GM06990 (cell line): ENCODE measurements around the gene PDLIM7.
A peak's percentile ranks its signal among the peaks of the same experiment; 100 is the strongest.

ENCODE experiments used
- DNase-seq: peaks from one replicate; pipeline ENCODE4 v3.0.0-alpha.2; 2011; ENCODE audit not compliant: insufficient read length; ENCODE audit errors: extremely low read depth
- H3K27me3 ChIP-seq: replicated peaks from 2 replicates; pipeline ENCODE4 v1.6.0; 2011; ENCODE audit warnings: low read length; ENCODE audit not compliant: control insufficient read depth, insufficient read depth
- H3K36me3 ChIP-seq: 2 replicates; pipeline ENCODE4 v1.5.1; 2011; ENCODE audit warnings: low read length; ENCODE audit not compliant: control insufficient read depth, insufficient read depth
- H3K4me3 ChIP-seq: replicated peaks from 2 replicates; pipeline ENCODE4 v1.5.1; 2011; ENCODE audit warnings: low read depth, mild to moderate bottlenecking, control low read depth, low read length
- TF ChIP-seq, protein P1 (sequence below): IDR thresholded peaks from 2 replicates; pipeline ENCODE4 v1.5.1; 2011; ENCODE audit warnings: low read length, control low read depth, mild to moderate bottlenecking, inconsistent platforms; ENCODE audit not compliant: insufficient read depth, poor library complexity, severe bottlenecking

Gene PDLIM7

DNA sequence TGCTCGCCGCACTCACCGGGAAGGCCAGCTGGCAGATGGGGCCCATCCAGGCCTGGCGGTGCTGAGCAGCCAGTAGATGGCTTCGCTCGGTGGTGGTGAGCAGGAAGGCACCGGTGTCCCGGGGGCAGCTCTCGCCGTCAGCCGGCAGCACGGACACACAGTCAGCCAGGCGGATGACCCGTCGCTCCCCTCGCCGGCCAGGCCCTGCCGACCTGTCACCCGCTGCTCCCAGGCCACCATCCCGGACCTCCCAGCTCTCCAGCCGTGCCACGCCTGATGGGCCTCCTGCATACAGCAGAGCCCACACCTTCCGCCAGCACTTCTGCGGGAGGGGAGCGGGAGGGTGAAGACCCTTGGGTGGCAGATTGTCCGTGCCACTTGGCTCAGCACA lies 10.8 kb upstream of the PDLIM7 start:
- Histone ChIP-seq H3K27me3 (no peaks in the 10 kb centered on the region), H3K4me3 (peak overlapping the region; percentile 81), H3K36me3 (peaks cover 29% of the 10 kb centered on the region)
- TF ChIP-seq, protein P1, sequence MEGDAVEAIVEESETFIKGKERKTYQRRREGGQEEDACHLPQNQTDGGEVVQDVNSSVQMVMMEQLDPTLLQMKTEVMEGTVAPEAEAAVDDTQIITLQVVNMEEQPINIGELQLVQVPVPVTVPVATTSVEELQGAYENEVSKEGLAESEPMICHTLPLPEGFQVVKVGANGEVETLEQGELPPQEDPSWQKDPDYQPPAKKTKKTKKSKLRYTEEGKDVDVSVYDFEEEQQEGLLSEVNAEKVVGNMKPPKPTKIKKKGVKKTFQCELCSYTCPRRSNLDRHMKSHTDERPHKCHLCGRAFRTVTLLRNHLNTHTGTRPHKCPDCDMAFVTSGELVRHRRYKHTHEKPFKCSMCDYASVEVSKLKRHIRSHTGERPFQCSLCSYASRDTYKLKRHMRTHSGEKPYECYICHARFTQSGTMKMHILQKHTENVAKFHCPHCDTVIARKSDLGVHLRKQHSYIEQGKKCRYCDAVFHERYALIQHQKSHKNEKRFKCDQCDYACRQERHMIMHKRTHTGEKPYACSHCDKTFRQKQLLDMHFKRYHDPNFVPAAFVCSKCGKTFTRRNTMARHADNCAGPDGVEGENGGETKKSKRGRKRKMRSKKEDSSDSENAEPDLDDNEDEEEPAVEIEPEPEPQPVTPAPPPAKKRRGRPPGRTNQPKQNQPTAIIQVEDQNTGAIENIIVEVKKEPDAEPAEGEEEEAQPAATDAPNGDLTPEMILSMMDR: no peak
- no peak for DNase-seq

DNA sequence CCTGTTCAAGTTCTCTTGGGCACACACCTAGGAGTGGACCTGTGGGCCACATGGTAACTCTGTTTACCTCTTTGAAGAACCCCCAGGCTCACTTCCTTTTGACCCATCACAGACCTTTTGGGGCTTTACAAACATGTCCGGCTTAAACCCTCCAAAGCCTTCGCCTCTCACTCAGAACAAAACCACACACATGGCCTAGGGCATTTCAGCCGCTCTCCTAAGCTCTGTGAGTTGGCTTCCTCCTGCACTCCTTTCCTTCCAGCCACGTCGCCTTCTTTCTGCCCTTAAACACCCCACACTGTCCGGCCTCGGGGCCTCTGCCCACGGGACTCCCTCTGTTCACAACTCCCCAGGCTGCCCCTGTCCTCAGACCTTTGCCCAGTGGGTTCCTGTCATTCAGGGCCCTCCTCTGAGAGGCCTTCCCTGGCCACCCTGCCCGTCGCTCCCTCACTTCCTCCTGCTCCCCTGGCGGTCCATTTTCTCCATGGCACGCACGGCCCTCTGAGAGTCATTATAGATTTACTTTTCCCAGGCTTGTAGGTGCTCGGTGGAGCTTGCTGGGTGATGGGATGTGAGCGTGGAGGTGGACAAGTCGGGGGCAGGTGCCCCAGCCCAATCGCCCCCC lies 10.3 kb upstream of the PDLIM7 start:
- Histone ChIP-seq H3K4me3 (peak overlapping the region; percentile 81), H3K36me3 (peaks cover 29% of the 10 kb centered on the region)
- TF ChIP-seq, protein P1: no peak

DNA sequence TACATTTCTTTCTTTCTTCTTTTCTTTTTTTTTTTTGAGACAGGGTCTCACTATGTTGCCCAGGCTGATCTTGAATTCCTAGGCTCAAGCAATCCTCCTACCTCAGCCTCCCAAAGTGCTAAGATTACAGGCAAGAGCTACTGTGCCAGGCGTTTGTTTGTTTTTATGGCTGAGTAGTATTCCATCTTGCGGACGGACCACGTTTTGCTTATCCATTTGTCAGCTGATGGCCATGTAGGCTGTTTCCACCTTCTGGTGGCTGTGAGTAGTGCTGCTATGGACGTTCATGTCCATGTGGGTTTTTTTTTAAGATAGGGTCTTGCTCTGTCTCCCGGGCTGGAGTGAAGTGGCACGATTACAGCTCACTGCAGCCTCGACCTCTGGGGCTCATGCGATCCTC lies 9.8 kb upstream of the PDLIM7 start:
- no peak for DNase-seq
- H3K27me3 ChIP-seq: no peaks in the 10 kb centered on the region
- H3K4me3 ChIP-seq: peak overlapping the region; percentile 81
- H3K36me3 ChIP-seq: peaks cover 25% of the 10 kb centered on the region
- TF ChIP-seq, protein P1: peak; percentile 22

More for the DNA sequence above, 10.3 kb upstream of the PDLIM7 start:
- DNase-seq: no peak
- no peaks in the 10 kb centered on the region for H3K27me3 ChIP-seq

DNA sequence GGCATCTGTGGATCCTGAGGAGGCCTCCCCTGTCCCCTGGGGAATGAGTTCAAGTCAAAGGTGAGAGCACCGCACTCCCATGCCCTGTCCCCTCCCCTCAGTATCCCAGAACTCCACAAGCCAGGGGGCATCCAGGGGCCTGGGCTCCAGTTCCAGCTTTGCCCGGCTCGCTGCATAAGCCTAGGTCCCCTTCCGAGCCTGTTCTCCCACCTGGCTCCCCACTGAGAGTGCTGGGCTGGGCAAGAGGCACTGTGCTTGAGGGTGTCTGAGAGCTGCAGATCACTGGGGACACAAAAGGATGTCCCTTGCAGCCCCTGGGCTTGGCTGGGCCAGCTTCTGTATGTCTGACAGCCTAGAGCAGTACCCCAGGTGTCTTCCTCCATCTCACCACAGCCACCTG lies 7.7 kb upstream of the PDLIM7 start:
- Histone ChIP-seq H3K27me3 (no peaks in the 10 kb centered on the region), H3K36me3 (peaks cover 18% of the 10 kb centered on the region), H3K4me3 (no peak overlapping the region)
- TF ChIP-seq, protein P1: no peak
- DNase-seq: no peak

DNA sequence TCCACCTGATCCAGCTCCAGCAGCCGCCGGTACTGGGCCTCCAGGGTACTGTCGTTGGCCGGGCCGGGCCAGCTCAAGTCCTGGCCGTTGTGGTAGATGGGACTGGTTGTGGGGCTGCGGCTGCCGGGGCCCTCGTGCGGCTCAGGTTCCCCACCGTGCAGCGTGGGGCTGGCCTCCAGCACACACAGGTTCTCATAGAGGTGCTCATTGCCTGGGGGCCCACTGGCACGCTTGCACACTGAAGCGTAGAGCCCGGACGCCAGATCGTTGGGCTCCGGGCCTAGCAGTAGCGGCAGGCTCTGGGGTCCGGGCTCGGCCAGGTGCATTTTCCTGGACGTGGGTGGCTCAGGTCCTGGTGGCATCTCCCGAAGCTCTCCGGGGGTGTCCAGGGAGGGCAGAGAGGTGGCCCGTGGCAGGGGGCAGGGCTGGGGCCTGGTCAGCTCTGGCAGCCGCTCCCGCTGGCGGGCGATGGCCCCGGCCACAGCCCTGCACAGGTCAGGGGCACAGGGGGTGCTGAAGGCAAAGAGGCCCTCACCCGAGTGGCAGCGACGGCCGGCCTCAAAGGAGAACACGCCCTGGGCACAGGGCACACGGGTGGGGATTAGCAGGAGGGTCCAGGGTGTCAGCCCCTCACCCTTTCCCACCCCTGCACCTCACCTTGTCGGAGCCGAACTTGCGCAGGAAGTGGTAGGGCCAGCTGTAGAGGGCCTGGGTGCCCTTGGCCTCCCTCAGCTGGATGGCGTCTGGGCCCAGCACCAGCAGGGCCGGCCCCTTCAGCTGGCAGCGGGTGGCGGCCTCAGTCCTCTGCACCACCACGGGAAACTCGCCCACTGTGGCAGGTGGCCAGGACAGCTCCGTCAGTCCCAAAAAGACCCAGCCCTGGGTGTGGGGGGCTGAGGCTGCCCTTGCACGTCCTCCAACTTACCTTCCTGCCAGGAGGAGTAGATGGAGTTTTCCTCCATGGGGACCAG lies 7.0 kb upstream of the PDLIM7 start:
- H3K27me3 ChIP-seq: no peaks in the 10 kb centered on the region
- H3K36me3 ChIP-seq: peaks cover 18% of the 10 kb centered on the region
- TF ChIP-seq, protein P1: no peak
- DNase-seq: no peak
- H3K4me3 ChIP-seq: no peak overlapping the region
